HL-60/S4 (cell line): Measurements from ENCODE around the gene TPRKB.
"Not testable (repeated sequence)": the region's sequence is repeated elsewhere in the genome, so short reads cannot be mapped to it uniquely, and the experiment has no call there.

ENCODE experiments used
- in situ Hi-C: fragments of 300-500 bp; cut with MboI; formaldehyde crosslinking; loops from 2 replicates; pipeline ENCODE4 v1.14.3; 2022; ENCODE audit warnings: low sequenced_read_pairs

The TPRKB gene

GRCh38 chr2:73700661-73701447, 36.3 kb downstream of the TPRKB start:
- in situ Hi-C loops = no loop called here

- in situ Hi-C loops = no loop called here
Measured at GRCh38 chr2:73700131-73700611, 37.0 kb downstream of the TPRKB start.

GRCh38 chr2:73699437-73699836, 37.7 kb downstream of the TPRKB start:
- in situ Hi-C loops = no loop called here

GRCh38 chr2:73698101-73698500, 39.0 kb downstream of the TPRKB start:
- in situ Hi-C loops = no loop called here

GRCh38 chr2:73697606-73698005, 39.5 kb downstream of the TPRKB start:
- in situ Hi-C loops = no loop called here

GRCh38 chr2:73696985-73697384, 40.2 kb downstream of the TPRKB start:
- in situ Hi-C loops = not testable (repeated sequence)

GRCh38 chr2:73696521-73696920, 40.6 kb downstream of the TPRKB start:
- in situ Hi-C loops = not testable (repeated sequence)

GRCh38 chr2:73690372-73691088, 46.6 kb downstream of the TPRKB start:
- in situ Hi-C loops = not testable (repeated sequence)

- in situ Hi-C loops = not testable (repeated sequence)
Measured at GRCh38 chr2:73688494-73688893, 48.7 kb downstream of the TPRKB start.

GRCh38 chr2:73685764-73686438, 51.2 kb downstream of the TPRKB start:
- in situ Hi-C loops = no loop called here

- in situ Hi-C loops = not testable (repeated sequence)
Measured at GRCh38 chr2:73684905-73685304, 52.2 kb downstream of the TPRKB start.

- in situ Hi-C loops = not testable (repeated sequence)
Measured at GRCh38 chr2:73684325-73684724, 52.8 kb downstream of the TPRKB start.

GRCh38 chr2:73679951-73680571, 57.1 kb downstream of the TPRKB start:
- in situ Hi-C loops = not testable (repeated sequence)
